K562 (cell line): ENCODE measurements around the gene ATCAY. TPM values are rescaled to one million over a fixed set of nuclear protein-coding genes. Genes with fewer than 3 reads are reported as not detected.

ENCODE experiments used
- CEBPB ChIP-seq: fragments of 450-650 bp; IDR thresholded peaks from 2 replicates; pipeline ENCODE4 v1.6.1; 2016; ENCODE audit warnings: missing genetic modification characterization, missing compliant biosample characterization
- ETV1 ChIP-seq: fragments of 450-650 bp; conservative IDR thresholded peaks from 2 replicates; pipeline ENCODE4 v1.6.1; 2016; ENCODE audit warnings: missing genetic modification characterization, control low read depth, low read depth, missing compliant biosample characterization
- HDAC8 ChIP-seq: fragments of 450-650 bp; IDR thresholded peaks from 2 replicates; pipeline ENCODE4 v1.6.1; 2016; ENCODE audit warnings: mild to moderate bottlenecking, missing genetic modification characterization, moderate library complexity, missing compliant biosample characterization
- MEF2A ChIP-seq: IDR thresholded peaks from 2 replicates; pipeline ENCODE4 v1.6.1; 2011; ENCODE audit warnings: low read depth, mild to moderate bottlenecking, low read length, moderate library complexity; ENCODE audit not compliant: control insufficient read depth
- PCBP1 ChIP-seq: fragments of 200-400 bp; formaldehyde crosslinking; IDR thresholded peaks from 2 replicates; pipeline ENCODE4 v1.6.1; 2018; ENCODE audit warnings: mild to moderate bottlenecking, low read depth, low read length; ENCODE audit not compliant: poor library complexity, severe bottlenecking
- POLR3G ChIP-seq: IDR thresholded peaks from 2 replicates; pipeline ENCODE4 v1.6.1; 2011; ENCODE audit not compliant: insufficient read length, insufficient replicate concordance; ENCODE audit errors: extremely low read depth
- PRPF4 ChIP-seq: fragments of 200-400 bp; formaldehyde crosslinking; IDR thresholded peaks from one replicate; pipeline ENCODE4 v1.6.1; 2017; ENCODE audit warnings: low read length, low read depth, mild to moderate bottlenecking; ENCODE audit not compliant: insufficient read depth, poor library complexity, severe bottlenecking
- SLC30A9 ChIP-seq: fragments of 250-450 bp; sonication (Bioruptor Pico); IDR thresholded peaks from 2 replicates; pipeline ENCODE4 v1.8.0; 2022; ENCODE audit warnings: mild to moderate bottlenecking, moderate library complexity
- SRSF9 ChIP-seq: fragments of 200-400 bp; formaldehyde crosslinking; IDR thresholded peaks from 2 replicates; pipeline ENCODE4 v1.6.1; 2017; ENCODE audit warnings: low read depth, low read length, borderline replicate concordance
- ZFX ChIP-seq: sonication (generic); formaldehyde crosslinking; IDR thresholded peaks from 2 replicates; pipeline ENCODE4 v1.8.0; 2022; ENCODE audit warnings: mild to moderate bottlenecking, missing genetic modification reagents, moderate library complexity
- ZNF407 ChIP-seq: fragments of 450-650 bp; IDR thresholded peaks from 2 replicates; pipeline ENCODE4 v1.6.1; 2016; ENCODE audit warnings: low read depth
- ZNF695 ChIP-seq: fragments of 450-650 bp; formaldehyde crosslinking; IDR thresholded peaks from 2 replicates; pipeline ENCODE4 v1.4.0; 2020; ENCODE audit warnings: mild to moderate bottlenecking, moderate library complexity
- ZNF830 ChIP-seq: fragments of 250-450 bp; sonication (Bioruptor Pico); IDR thresholded peaks from 2 replicates; pipeline ENCODE4 v1.5.0; 2021; ENCODE audit warnings: mild to moderate bottlenecking
- polyA plus RNA-seq, 8 experiments: library from polyadenylated mRNA; depleted of rRNA in 4 of 8; stranded (reverse) in 5 of 8; unstranded in 3 of 8; fragments of >200 nt; fragmentation: Nextera tagmentation in 2 of 8; fragmentation: Illumina TruSeq in 1 of 8; extraction: Ambion mirVana in 2 of 8; extraction: Trizol in 1 of 8; gene quantifications; 2 replicates each; pipeline versions ENCODE4 v1.2.1 to v1.2.3, GENCODE V29; 2011 to 2014; ENCODE audit warnings: inconsistent platforms in 1 of 8, missing spikeins in 1 of 8
- total RNA-seq, 7 experiments: library from RNA; depleted of rRNA in 6 of 7; stranded (reverse); fragments of >200 nt in 6 of 7; fragmentation: Illumina TruSeq in 2 of 7; extraction: Trizol in 2 of 7; gene quantifications; 2 replicates each; pipeline versions ENCODE4 v1.2.1 to v1.2.3, GENCODE V29; 2011 to 2021; ENCODE audit warnings: low replicate concordance in 1 of 7
- TF ChIP-seq, protein P1 (sequence below): fragments of 450-650 bp; IDR thresholded peaks from 2 replicates; pipeline ENCODE4 v1.6.1; 2016; ENCODE audit warnings: missing biosample characterization, missing genetic modification characterization
- TF ChIP-seq, protein P2 (sequence below): sonication (generic); formaldehyde crosslinking; IDR thresholded peaks from 2 replicates; pipeline ENCODE4 v1.8.0; 2022; ENCODE audit warnings: missing genetic modification reagents, mild to moderate bottlenecking, moderate library complexity, borderline replicate concordance
- TF ChIP-seq, protein P3 (sequence below): sonication (generic); formaldehyde crosslinking; IDR thresholded peaks from 2 replicates; pipeline ENCODE4 v1.8.0; 2023; ENCODE audit warnings: mild to moderate bottlenecking, missing genetic modification reagents

The ATCAY gene
- total and polyA plus RNA-seq, 9 of the 15 experiments (the other 6 are each of a cell fraction or from before 2014, with no cell fraction given), result not detected

- TF ChIP-seq ZNF407, result no peak
- TF ChIP-seq ZNF830 (CRISPR knock-in tag), result no peak
- TF ChIP-seq SLC30A9 (CRISPR knock-in tag), result no peak
- peak; percentile 39; the same call in 1 of the 2 replicates for TF ChIP-seq ZFX (CRISPR knock-in tag)
- TF ChIP-seq PCBP1, result no peak
- TF ChIP-seq, protein P1, sequence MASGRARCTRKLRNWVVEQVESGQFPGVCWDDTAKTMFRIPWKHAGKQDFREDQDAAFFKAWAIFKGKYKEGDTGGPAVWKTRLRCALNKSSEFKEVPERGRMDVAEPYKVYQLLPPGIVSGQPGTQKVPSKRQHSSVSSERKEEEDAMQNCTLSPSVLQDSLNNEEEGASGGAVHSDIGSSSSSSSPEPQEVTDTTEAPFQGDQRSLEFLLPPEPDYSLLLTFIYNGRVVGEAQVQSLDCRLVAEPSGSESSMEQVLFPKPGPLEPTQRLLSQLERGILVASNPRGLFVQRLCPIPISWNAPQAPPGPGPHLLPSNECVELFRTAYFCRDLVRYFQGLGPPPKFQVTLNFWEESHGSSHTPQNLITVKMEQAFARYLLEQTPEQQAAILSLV (tag), result no peak
- TF ChIP-seq POLR3G, result no peak
- TF ChIP-seq, protein P2, sequence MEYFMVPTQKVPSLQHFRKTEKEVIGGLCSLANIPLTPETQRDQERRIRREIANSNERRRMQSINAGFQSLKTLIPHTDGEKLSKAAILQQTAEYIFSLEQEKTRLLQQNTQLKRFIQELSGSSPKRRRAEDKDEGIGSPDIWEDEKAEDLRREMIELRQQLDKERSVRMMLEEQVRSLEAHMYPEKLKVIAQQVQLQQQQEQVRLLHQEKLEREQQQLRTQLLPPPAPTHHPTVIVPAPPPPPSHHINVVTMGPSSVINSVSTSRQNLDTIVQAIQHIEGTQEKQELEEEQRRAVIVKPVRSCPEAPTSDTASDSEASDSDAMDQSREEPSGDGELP (CRISPR knock-in tag), result peak; percentile 79
- no peak for TF ChIP-seq HDAC8 (tag)
- no peak for TF ChIP-seq CEBPB (tag)
- no peak for TF ChIP-seq PRPF4
- no peak for TF ChIP-seq MEF2A
- TF ChIP-seq, protein P3, sequence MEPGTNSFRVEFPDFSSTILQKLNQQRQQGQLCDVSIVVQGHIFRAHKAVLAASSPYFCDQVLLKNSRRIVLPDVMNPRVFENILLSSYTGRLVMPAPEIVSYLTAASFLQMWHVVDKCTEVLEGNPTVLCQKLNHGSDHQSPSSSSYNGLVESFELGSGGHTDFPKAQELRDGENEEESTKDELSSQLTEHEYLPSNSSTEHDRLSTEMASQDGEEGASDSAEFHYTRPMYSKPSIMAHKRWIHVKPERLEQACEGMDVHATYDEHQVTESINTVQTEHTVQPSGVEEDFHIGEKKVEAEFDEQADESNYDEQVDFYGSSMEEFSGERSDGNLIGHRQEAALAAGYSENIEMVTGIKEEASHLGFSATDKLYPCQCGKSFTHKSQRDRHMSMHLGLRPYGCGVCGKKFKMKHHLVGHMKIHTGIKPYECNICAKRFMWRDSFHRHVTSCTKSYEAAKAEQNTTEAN, result no peak
- no peak for TF ChIP-seq SRSF9
- peak; percentile 58; the same call in 1 of the 2 replicates for TF ChIP-seq ETV1 (tag)
- TF ChIP-seq ZNF695 (CRISPR knock-in tag), result no peak
Observed at GRCh38 chr19:3970808-3971598, 90.5 kb downstream of the ATCAY start, which contains the start of gene DAPK3 (continued).
